Hepatocyte (in vitro differentiated cells): ENCODE measurements around the gene APLP1.

ENCODE experiments used
- CTCF ChIP-seq: fragments of 200-600 bp; sonication (generic); IDR thresholded peaks from 2 replicates; pipeline ENCODE4 v1.5.1; 2016; ENCODE audit warnings: antibody characterized with exemption, mild to moderate bottlenecking; ENCODE audit not compliant: poor library complexity
- EZH2 ChIP-seq: fragments of 200-600 bp; sonication (generic); IDR thresholded peaks from 2 replicates; pipeline ENCODE4 v1.6.1; 2016; ENCODE audit warnings: antibody characterized with exemption, mild to moderate bottlenecking, borderline replicate concordance
- EZH2phosphoT487 ChIP-seq: fragments of 200-600 bp; sonication (generic); IDR thresholded peaks from one replicate; pipeline ENCODE4 v1.6.1; 2018; ENCODE audit warnings: antibody characterized with exemption, mild to moderate bottlenecking, low read depth, moderate library complexity; ENCODE audit not compliant: unreplicated experiment, severe bottlenecking

- TF ChIP-seq EZH2 (no peak), CTCF (no peak), EZH2phosphoT487 (no peak)
These were observed 28.3 kb downstream of the APLP1 start for GRCh38 chr19:35896643-35897040.
